Measurements from ENCODE around the gene PRPF8.

GRCh38 chr17:1733759-1734158, 49.1 kb upstream of the PRPF8 start:
- no peak for TF ChIP-seq CTCF (conservative IDR thresholded peaks at IDR 0.05; ENCODE audit: low read depth, low read length)
- no peak for TF ChIP-seq EZH2 (IDR thresholded peaks at IDR 0.05; ENCODE audit: borderline replicate concordance, low read depth, low read length, poor library complexity, severe bottlenecking)
